HG02623 (cell line): ENCODE results near the gene F12.
A peak's percentile ranks its signal among the peaks of the same experiment; 100 is the strongest.
"Not testable (repeated sequence)": the region's sequence is repeated elsewhere in the genome, so short reads cannot be mapped to it uniquely, and the experiment has no call there.

Source experiments
- ATAC-seq: cut with Tn5 transposase; IDR thresholded peaks from one replicate; pipeline ENCODE4 v1.9.1; 2021; ENCODE audit warnings: moderate library complexity; ENCODE audit not compliant: unreplicated experiment

The F12 gene

DNA sequence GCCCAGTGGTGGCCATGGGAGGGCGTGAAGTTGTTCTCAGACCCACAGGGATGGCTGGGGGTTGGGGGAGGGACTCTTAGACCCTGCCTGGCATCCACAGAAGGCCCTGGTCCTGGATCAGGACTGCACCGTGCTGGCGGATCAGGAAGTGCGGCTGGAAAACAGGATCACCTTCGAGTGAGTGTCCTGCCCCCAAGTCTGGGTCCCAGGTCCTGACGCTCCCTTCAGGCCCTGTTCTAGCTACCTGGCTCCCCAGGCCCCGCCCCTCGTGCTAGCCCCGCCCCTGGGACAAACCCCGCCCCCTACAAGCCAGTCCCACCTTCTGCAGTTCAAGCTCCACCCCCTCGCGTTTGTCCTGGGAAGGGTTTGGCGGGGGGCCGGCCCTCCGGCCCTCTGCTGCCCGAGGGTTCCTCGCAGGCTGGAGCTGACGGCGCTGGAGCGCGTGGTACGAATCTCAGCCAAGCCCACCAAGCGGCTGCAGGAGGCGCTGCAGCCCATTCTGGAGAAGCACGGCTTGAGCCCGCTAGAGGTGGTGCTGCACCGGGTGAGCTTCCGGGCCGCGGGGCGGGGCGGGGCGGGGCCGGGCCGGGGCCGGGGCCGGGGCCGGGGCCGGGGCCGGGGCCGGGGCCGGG, 38.8 kb downstream of the F12 start:
- peak; percentile 59 for ATAC-seq

DNA sequence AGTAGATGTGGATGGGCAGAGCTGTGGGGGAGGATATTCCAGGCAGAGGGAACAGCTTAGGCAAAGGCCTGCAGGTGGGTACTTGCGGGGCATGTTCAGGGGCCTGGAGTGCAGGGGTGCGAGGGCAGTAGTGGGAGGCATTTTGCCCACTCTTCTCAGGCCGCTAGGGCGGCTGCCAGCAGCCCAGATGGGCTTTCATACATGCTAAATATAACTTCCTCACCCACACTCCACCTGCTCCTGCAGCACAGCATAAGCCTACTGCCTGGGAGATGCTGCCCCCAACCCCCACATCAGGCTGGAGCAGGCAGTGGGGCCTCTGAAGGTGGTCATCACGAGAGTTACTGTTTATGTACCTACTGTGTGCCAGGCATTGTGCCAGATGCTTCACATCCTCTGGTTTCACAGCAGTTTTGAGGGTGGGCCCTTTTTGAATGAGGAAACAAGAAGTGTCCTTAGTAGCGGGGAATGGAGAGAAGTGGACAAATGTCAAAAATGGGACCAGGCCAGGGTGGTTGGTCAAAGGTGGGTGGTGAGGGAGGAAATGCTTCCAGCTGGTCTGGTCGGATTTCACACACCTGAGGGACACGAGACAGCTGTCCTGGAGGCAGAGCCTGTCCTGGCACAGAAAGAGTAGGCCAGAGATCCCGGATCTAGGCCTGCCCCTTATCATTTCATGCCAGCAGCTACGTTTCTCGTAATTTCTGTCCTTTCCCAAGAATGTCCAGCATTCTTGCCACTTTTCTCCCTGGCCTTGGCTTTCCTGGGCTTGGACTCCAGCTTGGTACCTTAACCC, 39.5 kb downstream of the F12 start:
- no peak for ATAC-seq

DNA sequence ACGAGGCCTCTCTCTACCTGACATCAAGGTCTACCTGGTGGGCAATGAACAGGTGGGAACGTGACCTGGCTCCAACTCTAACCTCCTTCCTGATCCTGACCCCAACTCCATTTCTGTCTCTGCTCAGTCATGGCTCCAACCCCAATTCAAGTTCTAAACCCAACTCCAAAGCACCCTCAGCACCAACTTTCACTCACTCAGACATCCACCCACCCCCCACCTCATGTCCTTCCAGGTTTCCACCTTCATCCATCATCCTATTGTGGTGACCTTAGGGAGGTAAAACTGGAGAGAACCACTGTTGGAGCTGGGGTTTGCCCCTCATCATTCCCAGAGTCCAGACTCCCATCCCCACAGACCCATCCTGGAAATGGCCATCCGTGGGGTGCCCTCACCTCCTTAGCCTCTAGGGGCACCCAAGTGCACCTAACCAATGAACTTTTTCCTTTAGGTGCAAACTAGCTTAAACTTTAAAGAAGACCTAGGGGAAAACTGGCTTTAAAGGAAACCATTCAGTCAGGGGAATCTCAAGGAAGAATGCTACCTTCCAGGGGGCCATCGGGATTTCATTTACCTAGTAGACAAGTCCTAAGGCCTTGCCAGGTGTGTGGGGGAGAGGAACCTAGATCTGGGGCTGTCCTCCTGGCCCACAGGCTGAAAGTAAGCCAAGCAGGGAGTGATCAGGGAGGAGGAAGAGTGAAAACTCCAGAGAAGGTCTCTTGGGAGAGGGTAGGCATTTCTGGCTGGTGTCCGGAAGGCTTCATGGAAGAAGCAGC, 40.3 kb downstream of the F12 start:
- no peak for ATAC-seq

DNA sequence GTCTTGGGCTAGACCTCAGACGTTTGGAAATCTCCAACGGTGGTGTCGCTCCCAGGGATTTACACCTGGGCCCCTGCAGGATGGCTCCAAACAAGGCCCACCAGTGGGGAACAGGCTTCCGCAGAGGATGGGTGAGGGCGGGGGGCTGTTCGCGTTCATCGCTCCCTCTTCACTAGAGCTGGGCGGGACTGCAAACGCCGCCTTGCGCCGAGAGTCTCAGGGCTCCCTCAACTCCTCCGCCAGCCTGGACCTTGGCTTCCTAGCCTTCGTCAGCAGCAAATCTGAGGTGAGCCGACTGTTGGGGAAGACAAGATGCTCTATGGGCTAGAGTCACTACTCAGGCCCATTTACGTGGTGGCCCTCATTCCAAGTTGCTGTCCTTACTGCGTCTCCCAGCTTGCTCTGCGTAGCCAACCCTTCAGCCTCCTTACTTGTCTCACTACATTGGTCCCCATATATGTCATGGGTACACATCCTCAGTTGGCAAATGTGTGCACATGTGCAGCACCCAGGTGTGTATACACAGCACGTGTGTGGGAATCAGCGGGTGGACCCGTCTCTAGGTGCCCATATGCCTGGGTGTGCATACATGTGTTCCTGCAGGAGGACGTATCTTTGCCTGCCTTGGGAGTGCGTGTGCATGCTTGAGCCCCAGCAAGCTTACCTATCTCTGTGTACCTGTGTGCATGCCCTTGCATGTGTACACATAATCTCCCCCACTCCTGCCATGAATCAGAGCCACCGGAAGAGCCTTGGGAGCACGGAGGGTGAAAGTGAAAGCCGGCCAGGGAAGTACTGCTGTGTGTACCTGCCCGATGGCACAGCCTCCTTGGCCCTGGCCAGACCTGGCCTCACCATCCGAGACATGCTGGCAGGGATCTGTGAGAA, 41.1 kb downstream of the F12 start:
- no peak for ATAC-seq

DNA sequence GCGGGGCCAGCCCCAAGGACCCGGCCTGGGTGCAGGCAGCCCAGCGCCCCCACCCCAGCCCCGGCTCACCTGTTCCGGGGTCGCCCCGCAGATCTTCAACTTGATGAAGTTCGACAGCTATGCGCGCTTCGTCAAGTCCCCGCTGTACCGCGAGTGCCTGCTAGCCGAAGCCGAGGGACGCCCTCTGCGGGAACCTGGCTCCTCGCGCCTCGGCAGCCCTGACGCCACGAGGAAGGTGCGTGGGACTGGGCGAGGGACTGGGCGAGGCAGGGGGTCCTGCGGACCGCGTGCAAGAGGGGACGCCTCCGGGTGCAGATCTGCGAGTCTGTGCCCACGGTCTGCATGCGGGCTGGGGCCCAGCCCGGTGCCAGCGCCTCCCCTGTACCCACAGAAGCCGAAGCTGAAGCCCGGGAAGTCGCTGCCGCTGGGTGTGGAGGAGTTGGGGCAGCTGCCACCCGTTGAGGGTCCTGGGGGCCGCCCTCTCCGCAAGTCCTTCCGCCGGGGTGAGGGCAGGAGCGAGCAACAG, 42.0 kb downstream of the F12 start:
- no peak for ATAC-seq

DNA sequence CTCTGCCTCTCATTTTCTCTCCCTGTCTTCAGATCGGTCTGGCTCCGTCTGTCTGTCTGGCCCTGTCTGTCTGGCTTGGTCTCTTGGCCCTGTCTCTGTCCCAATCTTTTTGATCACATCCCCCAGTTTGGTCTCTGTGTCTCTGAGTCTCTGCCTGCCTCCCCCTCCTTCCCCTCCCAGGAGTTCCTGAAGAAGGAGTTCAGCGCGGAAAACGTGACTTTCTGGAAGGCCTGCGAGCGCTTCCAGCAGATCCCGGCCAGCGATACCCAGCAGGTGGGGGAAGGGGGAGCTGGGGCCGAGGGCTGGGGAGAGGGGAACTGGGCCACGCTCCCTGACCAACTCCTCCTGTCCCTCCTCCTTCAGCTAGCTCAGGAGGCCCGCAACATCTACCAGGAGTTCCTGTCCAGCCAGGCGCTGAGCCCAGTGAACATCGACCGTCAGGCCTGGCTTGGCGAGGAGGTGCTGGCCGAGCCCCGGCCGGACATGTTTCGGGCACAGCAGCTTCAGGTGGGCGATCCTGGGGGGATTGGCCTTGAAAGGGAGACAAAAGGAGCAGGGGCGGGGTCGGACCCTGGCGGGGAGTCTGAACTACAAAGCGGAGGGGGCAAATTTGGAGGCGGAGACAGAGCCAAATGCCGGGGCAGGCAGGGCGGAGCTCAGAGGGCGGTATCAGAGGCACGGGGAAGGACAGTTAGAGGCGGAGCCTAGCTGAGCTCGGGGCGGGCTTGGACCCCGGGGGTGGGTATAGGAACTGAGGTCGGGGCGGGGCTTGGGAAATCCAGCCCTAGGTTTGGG, 42.6 kb downstream of the F12 start:
- no peak for ATAC-seq

DNA sequence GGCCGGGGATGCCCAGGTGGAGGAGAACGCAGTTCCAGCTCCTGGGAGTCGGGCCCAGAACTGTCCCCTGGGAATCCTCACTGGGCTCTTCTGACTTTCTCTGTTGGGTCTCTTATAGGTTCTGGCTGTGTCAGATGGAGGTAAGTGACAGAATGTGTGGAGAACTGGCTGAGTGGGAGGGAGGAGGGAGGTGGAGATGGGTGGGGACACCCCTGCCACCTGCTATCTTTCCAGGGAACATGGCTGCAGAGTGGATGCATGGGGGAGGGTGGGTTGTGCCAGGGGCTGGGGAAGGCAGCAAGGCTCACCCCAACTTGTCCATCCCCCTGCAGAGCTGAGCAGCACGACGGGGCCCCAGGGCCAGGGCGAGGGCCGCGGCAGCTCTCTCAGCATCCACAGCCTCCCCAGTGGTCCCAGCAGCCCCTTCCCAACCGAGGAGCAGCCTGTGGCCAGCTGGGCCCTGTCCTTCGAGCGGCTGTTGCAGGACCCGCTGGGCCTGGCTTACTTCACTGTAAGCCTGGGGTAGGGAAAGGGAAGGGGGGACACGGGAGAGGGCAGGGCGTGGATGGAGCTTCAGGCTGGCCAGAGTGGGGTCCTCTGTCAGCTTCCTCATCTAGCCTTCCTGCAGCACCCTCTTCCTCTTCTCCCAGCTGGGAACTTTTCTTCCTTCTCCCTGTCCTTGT, 43.4 kb downstream of the F12 start:
- ATAC-seq, result no peak

DNA sequence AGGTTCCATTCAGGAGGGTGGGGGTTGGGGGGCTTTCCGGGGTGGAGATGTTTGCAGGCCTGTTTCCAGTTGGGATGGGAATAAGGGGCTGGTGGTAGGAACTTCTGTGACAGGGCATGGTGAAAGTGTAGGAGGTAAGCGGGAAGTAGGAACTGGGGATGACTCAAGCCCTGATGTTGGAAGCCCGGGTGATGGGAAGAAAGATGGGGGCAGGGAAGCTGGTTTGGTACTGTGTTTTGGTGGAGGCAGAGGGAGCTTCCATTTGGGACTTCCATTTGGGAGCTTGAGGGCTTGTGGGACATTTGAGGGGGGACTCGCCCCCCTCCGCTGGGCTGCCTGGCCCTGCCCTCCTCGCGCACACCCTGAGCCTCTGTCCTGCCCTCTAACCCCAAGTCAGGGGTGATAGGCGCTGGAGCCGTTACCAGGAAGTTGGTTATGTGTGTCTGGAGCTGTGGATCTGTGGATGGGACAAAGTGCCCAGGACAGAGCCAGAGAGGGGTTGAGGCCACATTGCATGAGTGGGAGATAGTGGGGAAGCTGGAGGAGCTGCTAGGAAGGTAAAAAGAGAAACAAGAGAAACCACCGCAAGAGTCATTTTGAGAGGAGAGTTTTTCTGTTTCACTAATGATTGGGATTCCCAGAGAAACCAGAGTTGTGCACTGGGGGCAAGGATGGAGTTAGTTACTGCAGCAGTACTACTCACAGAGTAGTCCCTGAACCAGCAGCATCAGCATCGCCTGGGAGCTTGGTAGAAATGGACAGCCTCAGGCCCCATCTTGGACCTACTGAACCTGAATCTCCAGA, 45.0 kb downstream of the F12 start:
- ATAC-seq, result no peak

DNA sequence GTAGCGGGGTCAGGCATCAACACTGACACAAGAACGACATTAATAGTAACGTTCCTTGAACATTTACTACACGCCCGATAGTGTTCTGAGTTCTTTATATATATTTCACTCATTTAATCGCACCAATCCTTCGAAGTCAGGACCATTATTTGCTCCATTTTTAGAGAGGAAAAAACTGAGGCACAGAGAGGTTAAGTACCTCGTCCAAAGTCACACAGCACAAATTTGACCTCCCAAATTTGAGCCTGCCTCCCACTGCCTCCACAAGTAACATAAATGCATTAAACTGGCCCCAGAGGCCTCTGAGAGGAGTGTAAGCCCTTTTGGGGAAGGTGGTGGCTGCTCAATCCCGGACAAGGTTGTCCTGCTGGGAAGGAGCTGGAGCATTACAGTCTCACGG, 45.8 kb downstream of the F12 start:
- no peak for ATAC-seq

DNA sequence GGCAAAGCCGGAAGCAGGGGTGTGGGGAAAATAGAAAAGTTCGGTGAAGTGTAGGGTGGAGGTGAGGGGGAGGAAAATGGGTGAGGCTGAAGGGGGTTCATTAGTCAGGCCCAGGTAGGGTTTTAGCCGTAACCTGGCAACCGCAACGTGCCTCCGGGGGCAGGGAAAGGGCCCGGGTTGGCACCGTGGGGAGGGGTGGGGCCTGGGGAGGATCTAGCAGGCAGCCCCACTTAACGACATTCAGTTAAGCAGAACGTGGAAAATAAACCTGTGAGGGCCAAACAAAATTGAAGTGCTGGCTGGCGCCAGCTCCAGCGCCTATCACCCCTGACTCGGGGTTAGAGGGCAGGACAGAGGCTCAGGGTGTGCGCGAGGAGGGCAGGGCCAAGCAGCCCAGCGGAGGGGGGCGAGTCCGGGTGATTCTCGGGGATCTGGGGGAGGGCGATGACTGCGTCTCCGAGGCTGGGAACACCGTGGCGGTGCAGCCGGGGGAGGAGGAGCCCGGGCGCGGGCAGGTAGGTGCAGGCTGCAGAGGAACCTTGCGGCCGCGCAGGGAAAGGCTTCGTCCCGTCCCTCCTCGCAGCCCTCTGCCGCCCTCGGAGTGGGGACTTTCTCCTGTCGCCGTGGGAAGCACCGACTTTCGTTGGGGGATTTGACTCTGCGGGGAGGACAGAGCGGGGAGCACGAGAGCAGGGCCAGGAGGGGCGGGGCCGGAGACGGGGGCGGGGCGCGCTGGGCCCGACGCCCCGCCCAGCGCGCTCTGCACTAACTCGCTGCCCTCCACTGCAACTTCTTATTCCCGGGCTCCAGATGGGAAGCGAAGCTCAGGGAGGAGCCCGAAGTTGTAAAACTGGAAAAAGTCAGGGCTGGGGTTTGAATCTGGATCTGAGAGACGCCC, 46.5 kb downstream of the F12 start:
- peak; percentile 44 for ATAC-seq

DNA sequence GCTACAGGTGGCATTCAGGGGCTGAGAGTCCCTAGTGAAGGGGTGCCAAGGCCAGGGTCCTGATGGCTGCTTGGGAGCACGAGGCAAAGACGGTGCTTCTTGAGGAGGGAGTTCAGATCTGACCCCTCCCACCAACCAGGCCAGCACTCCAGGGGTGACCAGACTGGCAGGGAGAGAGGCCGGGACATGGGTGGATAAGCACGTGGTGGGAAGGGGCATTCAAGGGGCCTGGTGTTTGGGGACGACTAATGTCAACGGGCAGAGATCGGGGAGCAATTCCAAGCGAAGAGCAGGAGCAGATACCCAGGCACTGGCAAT, 47.1 kb downstream of the F12 start:
- no peak for ATAC-seq

DNA sequence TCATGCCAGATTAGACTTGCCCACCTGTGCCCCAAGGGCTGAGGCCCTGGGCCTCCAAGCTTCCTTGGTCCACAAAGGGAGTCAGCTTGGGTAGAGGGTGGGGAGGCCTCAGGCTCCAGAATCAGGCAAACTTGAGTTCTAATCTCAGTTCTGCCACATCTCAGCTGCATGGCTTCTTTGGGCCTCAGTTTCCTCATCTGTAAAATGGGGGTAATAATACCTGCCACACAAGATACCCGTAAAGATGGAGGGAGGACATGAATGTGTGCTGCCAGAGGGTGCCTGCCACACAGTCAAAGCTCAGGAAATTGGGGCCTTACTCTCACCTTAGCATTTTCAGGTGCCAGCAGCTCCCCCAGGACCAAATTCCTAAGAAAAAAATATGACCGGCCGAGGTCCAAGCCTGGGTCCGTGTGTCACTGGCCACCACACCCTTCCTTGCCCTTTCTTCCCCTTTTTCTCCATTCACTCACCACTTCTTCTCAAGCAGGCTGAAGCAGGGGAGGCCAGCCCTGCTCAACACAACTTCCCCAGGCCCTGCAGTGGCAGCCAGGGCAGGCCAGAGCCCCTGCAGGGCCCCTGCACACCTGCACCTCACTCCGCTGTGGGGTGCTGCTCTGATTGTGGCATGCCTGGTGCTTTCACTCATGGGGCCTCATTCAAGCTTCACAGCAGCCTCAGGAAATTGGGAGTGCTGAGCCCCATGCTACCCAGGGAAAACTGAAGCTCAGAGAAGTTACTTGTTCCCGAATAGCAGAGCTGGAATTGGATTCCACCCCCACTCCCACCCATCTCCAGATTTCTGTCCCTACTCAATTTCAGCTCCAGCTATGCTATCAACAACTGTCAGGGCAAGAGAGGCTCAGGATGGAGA, 47.7 kb downstream of the F12 start:
- ATAC-seq, result no peak

DNA sequence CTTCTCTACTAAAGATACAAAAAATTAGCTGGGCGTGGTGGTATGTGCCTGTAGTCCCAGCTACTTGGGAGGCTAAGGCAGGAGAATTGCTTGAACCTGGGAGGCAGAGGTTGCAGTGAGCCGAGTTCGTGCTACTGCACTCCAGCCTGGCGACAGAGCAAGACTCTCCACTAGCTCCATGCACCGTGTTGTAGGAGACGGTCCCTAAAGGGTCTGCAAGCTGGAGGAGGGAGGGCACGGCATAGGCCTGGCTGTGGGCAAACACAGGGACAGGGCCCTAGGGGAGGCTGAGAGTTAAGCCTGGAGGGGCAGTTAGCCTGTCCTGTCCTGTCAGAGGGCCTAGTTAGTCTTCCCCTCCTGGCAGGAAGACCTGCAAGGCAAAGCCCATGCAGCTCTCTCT, 48.6 kb downstream of the F12 start:
- ATAC-seq, result not testable (repeated sequence)

DNA sequence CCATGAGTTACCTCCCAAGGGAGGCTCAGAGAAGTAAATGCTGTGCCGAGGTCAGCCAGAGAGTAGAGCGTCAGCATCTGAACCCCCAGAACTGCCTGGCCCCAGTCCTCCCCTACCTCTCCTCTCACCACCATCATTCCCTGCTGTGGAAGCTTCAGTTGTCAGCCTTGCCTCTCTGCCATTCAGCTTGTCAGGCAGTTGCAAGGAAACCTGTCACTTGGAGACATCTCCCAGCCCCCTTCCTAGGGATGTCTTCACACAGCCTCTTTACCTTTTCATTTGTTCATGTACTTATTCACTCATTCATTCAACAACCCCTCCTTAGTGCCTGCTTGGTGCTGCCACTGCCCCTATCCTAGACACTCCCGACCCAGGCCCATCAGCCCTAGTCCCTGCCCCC, 49.5 kb downstream of the F12 start:
- no peak for ATAC-seq

DNA sequence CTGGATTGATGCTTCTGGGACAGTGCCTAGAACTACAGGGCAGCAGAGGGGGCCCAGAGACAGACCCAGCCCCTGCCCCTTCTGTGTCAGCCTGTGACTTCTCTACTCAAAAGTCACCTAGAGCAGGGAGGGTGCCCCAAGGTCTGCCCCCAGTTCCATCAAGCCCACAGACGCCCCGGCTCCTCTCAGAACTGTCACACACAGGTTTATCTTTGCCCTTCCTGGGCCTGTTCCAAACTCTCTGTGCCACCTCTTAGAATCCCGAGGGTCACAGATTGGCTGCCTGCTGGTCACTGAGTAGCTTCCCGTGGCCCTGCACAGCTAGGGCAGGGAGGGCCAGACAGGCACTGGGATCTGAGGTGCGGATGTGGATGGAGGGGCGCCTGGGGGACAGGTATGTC, 49.9 kb downstream of the F12 start:
- no peak for ATAC-seq

DNA sequence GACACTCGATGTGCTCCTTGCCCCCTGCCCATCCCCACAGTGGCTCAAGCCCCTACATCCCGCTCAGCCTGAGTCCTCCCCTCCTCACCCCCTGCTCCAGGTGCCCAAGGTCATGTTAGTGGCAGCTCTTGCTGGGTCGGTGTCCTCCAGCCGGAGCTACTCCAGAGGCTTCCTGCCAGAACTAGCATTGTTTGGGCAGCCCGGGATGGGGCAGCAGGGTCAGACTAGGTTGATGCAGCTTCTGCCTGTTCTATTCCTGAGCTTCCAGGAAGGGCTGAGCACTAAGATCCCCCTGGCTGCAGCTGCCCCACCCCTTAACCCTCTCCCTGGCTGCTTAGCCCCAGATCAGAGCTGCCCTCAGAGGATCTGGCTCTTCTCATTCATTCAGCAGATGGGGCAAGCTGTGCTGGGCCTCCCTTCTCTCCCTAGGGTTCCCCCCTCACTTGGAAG, 51.0 kb downstream of the F12 start:
- no peak for ATAC-seq
